HepG2 (cell line): Measurements from ENCODE around the gene SH3YL1. TPM values are rescaled to one million over a fixed set of nuclear protein-coding genes. Genes with fewer than 3 reads are reported as not detected.
A peak's percentile ranks its signal among the peaks of the same experiment; 100 is the strongest.

Source experiments
- AGO2 ChIP-seq: fragments of 200-400 bp; formaldehyde crosslinking; optimal IDR thresholded peaks from 2 replicates; pipeline ENCODE3; 2017; ENCODE audit warnings: mild to moderate bottlenecking, low read depth, low read length, moderate library complexity
- FOXA1 ChIP-seq, 2 experiments: fragments of 450-650 bp in 1 of 2; sonication (generic) in 1 of 2; formaldehyde crosslinking in 1 of 2; IDR thresholded peaks; 2 replicates each; pipeline versions ENCODE4 v1.4.0 to v1.6.1; 2016 to 2020; ENCODE audit warnings: missing genetic modification reagents in 1 of 2
- FOXP1 ChIP-seq, 2 experiments: fragments of 450-650 bp in 1 of 2; IDR thresholded peaks; 2 replicates each; pipeline ENCODE4 v1.6.1; 2017 to 2018; ENCODE audit warnings: antibody characterized with exemption in 1 of 2
- HIC2 ChIP-seq: sonication (generic); formaldehyde crosslinking; IDR thresholded peaks from 2 replicates; pipeline ENCODE4 v1.9.0; 2022; ENCODE audit warnings: low read depth, missing genetic modification reagents
- HMGXB3 ChIP-seq: sonication (generic); formaldehyde crosslinking; IDR thresholded peaks from 2 replicates; pipeline ENCODE4 v1.4.0; 2020; ENCODE audit warnings: missing genetic modification reagents, borderline replicate concordance
- MAX ChIP-seq: IDR thresholded peaks from 2 replicates; pipeline ENCODE4 v1.6.1; 2012; ENCODE audit warnings: inconsistent platforms
- NONO ChIP-seq, 2 experiments: fragments of 450-650 bp in 1 of 2; sonication (generic) in 1 of 2; formaldehyde crosslinking in 1 of 2; IDR thresholded peaks in 1 of 2; conservative IDR thresholded peaks in 1 of 2; 2 replicates each; pipeline versions ENCODE4 v1.6.1 to v1.8.0; 2017 to 2022; ENCODE audit warnings: mild to moderate bottlenecking in 1 of 2, missing genetic modification reagents in 1 of 2, moderate library complexity in 1 of 2
- NR2F6 ChIP-seq, 2 experiments: IDR thresholded peaks; 2 replicates each; pipeline ENCODE4 v1.6.1; 2016; ENCODE audit warnings: antibody characterized with exemption in 1 of 2, mild to moderate bottlenecking in 1 of 2
- SNAI1 ChIP-seq: sonication (generic); formaldehyde crosslinking; IDR thresholded peaks from 2 replicates; pipeline ENCODE4 v1.5.0; 2020; ENCODE audit warnings: mild to moderate bottlenecking, missing genetic modification reagents, borderline replicate concordance
- TBX3 ChIP-seq: fragments of 450-650 bp; IDR thresholded peaks from 2 replicates; pipeline ENCODE4 v1.6.1; 2017; ENCODE audit warnings: antibody characterized with exemption, mild to moderate bottlenecking, inconsistent platforms, borderline replicate concordance
- ZNF230 ChIP-seq: sonication (generic); formaldehyde crosslinking; IDR thresholded peaks from 2 replicates; pipeline ENCODE4 v1.4.0; 2020; ENCODE audit warnings: mild to moderate bottlenecking, missing genetic modification reagents
- ZNF234 ChIP-seq: sonication (generic); formaldehyde crosslinking; conservative IDR thresholded peaks from 2 replicates; pipeline ENCODE4 v1.5.1; 2020; ENCODE audit warnings: mild to moderate bottlenecking, missing genetic modification reagents
- ZNF282 ChIP-seq: fragments of 450-650 bp; IDR thresholded peaks from 2 replicates; pipeline ENCODE4 v1.6.1; 2018; ENCODE audit not compliant: partially characterized antibody
- ZNF430 ChIP-seq: sonication (generic); formaldehyde crosslinking; IDR thresholded peaks from 2 replicates; pipeline ENCODE4 v1.9.0; 2021; ENCODE audit warnings: mild to moderate bottlenecking, missing genetic modification reagents
- ZNF564 ChIP-seq: sonication (generic); formaldehyde crosslinking; IDR thresholded peaks from 2 replicates; pipeline ENCODE4 v1.8.1; 2023; ENCODE audit warnings: mild to moderate bottlenecking, missing genetic modification reagents
- ZNF724P ChIP-seq: sonication (generic); formaldehyde crosslinking; IDR thresholded peaks from 2 replicates; pipeline ENCODE4 v1.8.0; 2022; ENCODE audit warnings: missing genetic modification reagents, borderline replicate concordance
- ZNF782 ChIP-seq: sonication (generic); formaldehyde crosslinking; IDR thresholded peaks from 2 replicates; pipeline ENCODE4 v1.4.0; 2020; ENCODE audit warnings: missing genetic modification reagents, mild to moderate bottlenecking, borderline replicate concordance
- ZNF784 ChIP-seq: sonication (generic); formaldehyde crosslinking; IDR thresholded peaks from 2 replicates; pipeline ENCODE4 v1.5.1; 2020; ENCODE audit warnings: missing genetic modification reagents, mild to moderate bottlenecking, borderline replicate concordance
- polyA plus RNA-seq, 8 experiments: library from polyadenylated mRNA; depleted of rRNA in 3 of 8; stranded (reverse) in 7 of 8; unstranded in 1 of 8; fragments of >200 nt; fragmentation: Illumina TruSeq in 4 of 8; extraction: Trizol in 4 of 8; gene quantifications; 2 replicates each; pipeline versions ENCODE4 v1.2.1 to v1.2.3, GENCODE V29; 2011 to 2016; ENCODE audit warnings: low read depth in 4 of 8, missing spikeins in 1 of 8, mixed read lengths in 1 of 8; ENCODE audit not compliant: insufficient read depth in 1 of 8
- total RNA-seq, 5 experiments: library from RNA; depleted of rRNA; stranded (reverse); fragments of >200 nt; fragmentation: Illumina TruSeq; extraction: Trizol; gene quantifications; 2 replicates each; pipeline ENCODE4 v1.2.3, GENCODE V29; 2016; ENCODE audit warnings: low read depth in 1 of 5
- TF ChIP-seq, protein P1 (sequence below): sonication (generic); formaldehyde crosslinking; IDR thresholded peaks from 2 replicates; pipeline ENCODE4 v1.4.0; 2020; ENCODE audit warnings: missing genetic modification reagents

Gene SH3YL1
- total and polyA plus RNA-seq, 2 of the 13 experiments (the other 11 are each of a cell fraction or from before 2014, with no cell fraction given): 13.0 to 48.2 TPM

DNA sequence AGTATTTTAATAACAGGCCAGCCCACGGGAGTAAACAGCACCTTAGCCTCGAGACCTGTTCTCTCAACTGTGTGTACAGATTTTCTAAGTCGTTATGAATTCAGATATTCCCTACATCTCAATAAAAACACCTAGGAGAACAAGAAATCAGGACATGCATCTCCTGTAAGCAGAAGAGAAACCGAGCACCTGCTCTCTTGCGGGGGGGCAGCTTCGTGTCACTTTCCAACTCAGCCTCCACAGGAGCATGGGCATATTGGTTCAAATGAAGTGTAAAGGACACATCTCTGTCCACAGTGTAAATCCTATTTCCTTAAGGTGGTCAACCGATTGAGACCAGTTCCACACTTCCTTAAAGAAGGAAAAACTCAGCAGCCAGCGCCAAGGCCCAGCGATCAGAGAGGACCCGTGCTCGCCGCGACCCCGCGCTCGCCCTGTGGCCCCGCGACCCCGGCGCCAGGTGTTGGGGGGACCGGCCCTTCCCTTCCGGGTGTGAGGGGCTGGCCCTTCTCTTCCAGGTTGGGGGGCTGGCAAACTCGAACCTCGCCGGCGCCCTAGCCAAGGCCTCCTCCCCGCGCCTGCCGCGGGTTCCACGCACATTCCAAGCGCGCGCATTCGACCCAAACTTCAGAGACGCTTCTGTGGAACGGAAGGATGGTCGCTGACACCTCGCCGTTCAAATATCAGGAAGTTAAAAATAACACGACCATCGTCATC, 652 bp downstream of the SH3YL1 start (continued):
- TF ChIP-seq NR2F6 (IDR thresholded peaks at IDR 0.05) (0 out of 2 replicates have a peak, but pooled peaks have one; percentile 9), NR2F6 (CRISPR knock-in tag; IDR thresholded peaks at IDR 0.05) (no peak), ZNF230 (CRISPR knock-in tag) (no peak), HIC2 (CRISPR knock-in tag) (no peak), HMGXB3 (no peak), TBX3 (no peak), ZNF234 (CRISPR knock-in tag) (no peak), SNAI1 (CRISPR knock-in tag) (0 out of 2 replicates have a peak, but pooled peaks have one; percentile 32), MAX (0 out of 2 replicates have a peak, but pooled peaks have one; percentile 11), NONO (IDR thresholded peaks at IDR 0.05) (no peak), NONO (CRISPR knock-in tag; conservative IDR thresholded peaks at IDR 0.05) (no peak), ZNF282 (no peak), ZNF782 (CRISPR knock-in tag) (0 out of 2 replicates have a peak, but pooled peaks have one; percentile 45), ZNF784 (no peak), FOXP1 (IDR thresholded peaks at IDR 0.05) (no peak), FOXP1 (CRISPR knock-in tag; IDR thresholded peaks at IDR 0.05) (peak; percentile 47; the same call in 1 of the 2 replicates), FOXA1 (IDR thresholded peaks at IDR 0.05) (no peak), FOXA1 (CRISPR knock-in tag; IDR thresholded peaks at IDR 0.05) (peak; percentile 43; the same call in 1 of the 2 replicates), ZNF564 (CRISPR knock-in tag) (no peak), ZNF430 (CRISPR knock-in tag) (no peak), ZNF724P (CRISPR knock-in tag) (no peak), AGO2 (peak; percentile 56)
- TF ChIP-seq, protein P1, sequence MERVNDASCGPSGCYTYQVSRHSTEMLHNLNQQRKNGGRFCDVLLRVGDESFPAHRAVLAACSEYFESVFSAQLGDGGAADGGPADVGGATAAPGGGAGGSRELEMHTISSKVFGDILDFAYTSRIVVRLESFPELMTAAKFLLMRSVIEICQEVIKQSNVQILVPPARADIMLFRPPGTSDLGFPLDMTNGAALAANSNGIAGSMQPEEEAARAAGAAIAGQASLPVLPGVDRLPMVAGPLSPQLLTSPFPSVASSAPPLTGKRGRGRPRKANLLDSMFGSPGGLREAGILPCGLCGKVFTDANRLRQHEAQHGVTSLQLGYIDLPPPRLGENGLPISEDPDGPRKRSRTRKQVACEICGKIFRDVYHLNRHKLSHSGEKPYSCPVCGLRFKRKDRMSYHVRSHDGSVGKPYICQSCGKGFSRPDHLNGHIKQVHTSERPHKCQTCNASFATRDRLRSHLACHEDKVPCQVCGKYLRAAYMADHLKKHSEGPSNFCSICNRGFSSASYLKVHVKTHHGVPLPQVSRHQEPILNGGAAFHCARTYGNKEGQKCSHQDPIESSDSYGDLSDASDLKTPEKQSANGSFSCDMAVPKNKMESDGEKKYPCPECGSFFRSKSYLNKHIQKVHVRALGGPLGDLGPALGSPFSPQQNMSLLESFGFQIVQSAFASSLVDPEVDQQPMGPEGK: peak; percentile 54
